Spleen (tissue), 7 donors: Measurements from ENCODE around the gene MYLK4.

ENCODE experiments used
- POLR2A ChIP-seq, 3 donors: fragments of 450-650 bp; IDR thresholded peaks; one replicate each; pipeline ENCODE4 v1.5.1; 2017; ENCODE audit warnings: antibody characterized with exemption in 3 of 3, mild to moderate bottlenecking in 1 of 3
- TF ChIP-seq, protein P1 (sequence below), 11 experiments: fragments of 200-600 bp in 7 of 11; fragments of 450-650 bp in 4 of 11; sonication (generic) in 4 of 11; IDR thresholded peaks in 8 of 11; conservative IDR thresholded peaks in 3 of 11; 1 replicate in 7 of 11; 2 replicates in 4 of 11; pipeline versions ENCODE4 v1.4.0 to v1.8.0; 2016 to 2021; ENCODE audit warnings: antibody characterized with exemption in 11 of 11, inconsistent platforms in 4 of 11, mild to moderate bottlenecking in 1 of 11
- donor health status: DM: no; HTN: no; CAD: no; lungs with moderate emphysema.
- donor health status: DM: no; HTN: no; CAD: no.
- donor health status: DM: no; HTN: no; CAD: no.

DNA sequence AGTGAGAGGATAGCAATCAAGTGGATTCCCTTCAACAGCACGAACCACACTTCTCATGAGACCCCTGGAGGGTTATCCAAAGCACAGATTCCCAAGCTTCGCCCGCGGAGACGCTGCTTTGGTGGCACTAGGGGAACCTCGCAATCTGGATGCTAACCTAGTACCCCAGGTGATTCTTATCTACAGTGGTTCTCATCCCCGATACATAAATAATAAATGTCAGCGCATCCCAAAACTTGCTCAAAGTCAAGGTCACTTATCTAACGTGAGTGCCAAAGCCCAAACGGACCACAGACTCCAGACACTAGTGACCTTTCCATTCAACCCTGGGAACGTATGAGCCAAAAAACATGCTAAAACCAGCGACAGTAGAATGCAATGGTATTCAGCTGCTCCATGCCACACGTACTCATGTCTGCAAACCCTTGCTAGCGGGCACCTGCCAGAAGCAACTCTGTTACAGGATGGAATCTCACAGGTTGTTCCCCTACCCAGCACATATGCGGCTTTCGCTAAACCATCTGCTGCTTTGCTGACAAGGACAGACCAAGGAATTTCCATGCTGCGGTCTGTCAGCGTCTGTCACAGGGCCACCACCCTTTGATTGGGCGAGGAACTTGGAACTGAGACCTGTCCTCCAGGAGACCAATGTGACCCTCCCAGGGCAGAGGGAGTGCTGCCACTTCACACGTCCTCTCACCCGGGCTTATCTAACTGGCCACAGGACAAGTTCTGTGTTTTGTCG lies 16.8 kb downstream of the MYLK4 start:
- TF ChIP-seq, protein P1, sequence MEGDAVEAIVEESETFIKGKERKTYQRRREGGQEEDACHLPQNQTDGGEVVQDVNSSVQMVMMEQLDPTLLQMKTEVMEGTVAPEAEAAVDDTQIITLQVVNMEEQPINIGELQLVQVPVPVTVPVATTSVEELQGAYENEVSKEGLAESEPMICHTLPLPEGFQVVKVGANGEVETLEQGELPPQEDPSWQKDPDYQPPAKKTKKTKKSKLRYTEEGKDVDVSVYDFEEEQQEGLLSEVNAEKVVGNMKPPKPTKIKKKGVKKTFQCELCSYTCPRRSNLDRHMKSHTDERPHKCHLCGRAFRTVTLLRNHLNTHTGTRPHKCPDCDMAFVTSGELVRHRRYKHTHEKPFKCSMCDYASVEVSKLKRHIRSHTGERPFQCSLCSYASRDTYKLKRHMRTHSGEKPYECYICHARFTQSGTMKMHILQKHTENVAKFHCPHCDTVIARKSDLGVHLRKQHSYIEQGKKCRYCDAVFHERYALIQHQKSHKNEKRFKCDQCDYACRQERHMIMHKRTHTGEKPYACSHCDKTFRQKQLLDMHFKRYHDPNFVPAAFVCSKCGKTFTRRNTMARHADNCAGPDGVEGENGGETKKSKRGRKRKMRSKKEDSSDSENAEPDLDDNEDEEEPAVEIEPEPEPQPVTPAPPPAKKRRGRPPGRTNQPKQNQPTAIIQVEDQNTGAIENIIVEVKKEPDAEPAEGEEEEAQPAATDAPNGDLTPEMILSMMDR (IDR thresholded peaks at IDR 0.05 in 8 of 11, conservative IDR thresholded peaks at IDR 0.05 in 3 of 11) = no peak
- TF ChIP-seq POLR2A (IDR thresholded peaks at IDR 0.05) = no peak
